ENCODE results near the gene CFAP54.
A peak's percentile ranks its signal among the peaks of the same experiment; 100 is the strongest.

Gene CFAP54

GRCh38 chr12:96906498-96906848, 417.1 kb downstream of the CFAP54 start:
- Histone ChIP-seq H3K27me3 (ENCODE audit: control insufficient read depth, low read length) (0 out of 2 replicates have a peak, but pooled peaks cover 6% of the 10 kb centered on the region), H3K79me2 (ENCODE audit: control insufficient read depth, low read length) (peaks cover 42% of the 10 kb centered on the region), H3K27ac (ENCODE audit: low read depth, low read length) (no peak overlapping the region), H4K20me1 (ENCODE audit: control insufficient read depth, insufficient read depth, low read depth, low read length) (no peaks in the 10 kb centered on the region), H3K9me3 (ENCODE audit: control insufficient read depth, insufficient read depth, low read length) (no peaks in the 10 kb centered on the region), H3F3A (ENCODE audit: control insufficient read depth, insufficient read depth) (no peaks in the 10 kb centered on the region), H3K36me3 (ENCODE audit: control insufficient read depth, low read length) (peaks cover 27% of the 10 kb centered on the region), H3K4me3 (ENCODE audit: low read length) (peak overlapping the region; percentile 87), H3K4me2 (ENCODE audit: low read length) (peak overlapping the region; percentile 96), H3K9me2 (replicated peaks; ENCODE audit: control insufficient read depth, low read length) (no peaks in the 10 kb centered on the region), H3K4me1 (ENCODE audit: control insufficient read depth, low read length) (peaks cover 41% of the 10 kb centered on the region)
- no peak for TF ChIP-seq EZH2phosphoT487 (IDR thresholded peaks at IDR 0.05; ENCODE audit: borderline replicate concordance, low read length)
- TF ChIP-seq CTCF (IDR thresholded peaks at IDR 0.05; ENCODE audit: low read depth, low read length, poor library complexity, severe bottlenecking): no peak

GRCh38 chr12:96906849-96907670, 417.7 kb downstream of the CFAP54 start, which contains the start of gene NEDD1:
NEDD1 (plus strand) TSS chr12:96907257; CDS start chr12:96909760, 2,503 bp downstream.
- H3K9me3 ChIP-seq (ENCODE audit: control insufficient read depth, insufficient read depth, low read length): no peaks in the 10 kb centered on the region
- H3K4me1 ChIP-seq (ENCODE audit: control insufficient read depth, low read length): peaks cover 44% of the 10 kb centered on the region
- H3K4me3 ChIP-seq (ENCODE audit: low read length): peak within 1 kb of the TSS; percentile 87
- no peaks in the 10 kb centered on the region for H3K9me2 ChIP-seq (replicated peaks; ENCODE audit: control insufficient read depth, low read length)
- peak within 1 kb of the TSS; percentile 96 for H3K4me2 ChIP-seq (ENCODE audit: low read length)
- H3K36me3 ChIP-seq (ENCODE audit: control insufficient read depth, low read length): peaks cover 28% of the 10 kb centered on the region
- TF ChIP-seq EZH2phosphoT487 (IDR thresholded peaks at IDR 0.05; ENCODE audit: borderline replicate concordance, low read length): no peak
- TF ChIP-seq CTCF (IDR thresholded peaks at IDR 0.05; ENCODE audit: low read depth, low read length, poor library complexity, severe bottlenecking): no peak
- H4K20me1 ChIP-seq (ENCODE audit: control insufficient read depth, insufficient read depth, low read depth, low read length): no peaks in the 10 kb centered on the region
- H3K79me2 ChIP-seq (ENCODE audit: control insufficient read depth, low read length): peaks cover 45% of the 10 kb centered on the region
- H3F3A ChIP-seq (ENCODE audit: control insufficient read depth, insufficient read depth): no peaks in the 10 kb centered on the region
- 0 out of 2 replicates have a peak, but pooled peaks cover 6% of the 10 kb centered on the region for H3K27me3 ChIP-seq (ENCODE audit: control insufficient read depth, low read length)
- H3K27ac ChIP-seq (ENCODE audit: low read depth, low read length): peak within 1 kb of the TSS; percentile 1; the same call in 1 of the 2 replicates

GRCh38 chr12:96907671-96908422, 418.5 kb downstream of the CFAP54 start:
- peak overlapping the region; percentile 96 for H3K4me2 ChIP-seq (ENCODE audit: low read length)
- H3K36me3 ChIP-seq (ENCODE audit: control insufficient read depth, low read length): peaks cover 33% of the 10 kb centered on the region
- no peaks in the 10 kb centered on the region for H3K9me2 ChIP-seq (replicated peaks; ENCODE audit: control insufficient read depth, low read length)
- peak overlapping the region; percentile 87 for H3K4me3 ChIP-seq (ENCODE audit: low read length)
- H3F3A ChIP-seq (ENCODE audit: control insufficient read depth, insufficient read depth): no peaks in the 10 kb centered on the region
- TF ChIP-seq EZH2phosphoT487 (IDR thresholded peaks at IDR 0.05; ENCODE audit: borderline replicate concordance, low read length): no peak
- no peak for TF ChIP-seq CTCF (IDR thresholded peaks at IDR 0.05; ENCODE audit: low read depth, low read length, poor library complexity, severe bottlenecking)
- H4K20me1 ChIP-seq (ENCODE audit: control insufficient read depth, insufficient read depth, low read depth, low read length): no peaks in the 10 kb centered on the region
- no peaks in the 10 kb centered on the region for H3K9me3 ChIP-seq (ENCODE audit: control insufficient read depth, insufficient read depth, low read length)
- H3K79me2 ChIP-seq (ENCODE audit: control insufficient read depth, low read length): peaks cover 51% of the 10 kb centered on the region
- H3K27ac ChIP-seq (ENCODE audit: low read depth, low read length): peak overlapping the region; percentile 1; the same call in 1 of the 2 replicates
- H3K4me1 ChIP-seq (ENCODE audit: control insufficient read depth, low read length): peaks cover 43% of the 10 kb centered on the region
- 0 out of 2 replicates have a peak, but pooled peaks cover 6% of the 10 kb centered on the region for H3K27me3 ChIP-seq (ENCODE audit: control insufficient read depth, low read length)
